DMS79 treated with DMSO at 0.1 percent for 48 hours (cell line): ENCODE measurements around the gene NPPA.
"Not testable (repeated sequence)": the region's sequence is repeated elsewhere in the genome, so short reads cannot be mapped to it uniquely, and the experiment has no call there.

Source experiments
- DNase-seq: peaks from one replicate; lab custom pipeline; 2025; lab: John Stamatoyannopoulos, UW

NPPA gene

DNA sequence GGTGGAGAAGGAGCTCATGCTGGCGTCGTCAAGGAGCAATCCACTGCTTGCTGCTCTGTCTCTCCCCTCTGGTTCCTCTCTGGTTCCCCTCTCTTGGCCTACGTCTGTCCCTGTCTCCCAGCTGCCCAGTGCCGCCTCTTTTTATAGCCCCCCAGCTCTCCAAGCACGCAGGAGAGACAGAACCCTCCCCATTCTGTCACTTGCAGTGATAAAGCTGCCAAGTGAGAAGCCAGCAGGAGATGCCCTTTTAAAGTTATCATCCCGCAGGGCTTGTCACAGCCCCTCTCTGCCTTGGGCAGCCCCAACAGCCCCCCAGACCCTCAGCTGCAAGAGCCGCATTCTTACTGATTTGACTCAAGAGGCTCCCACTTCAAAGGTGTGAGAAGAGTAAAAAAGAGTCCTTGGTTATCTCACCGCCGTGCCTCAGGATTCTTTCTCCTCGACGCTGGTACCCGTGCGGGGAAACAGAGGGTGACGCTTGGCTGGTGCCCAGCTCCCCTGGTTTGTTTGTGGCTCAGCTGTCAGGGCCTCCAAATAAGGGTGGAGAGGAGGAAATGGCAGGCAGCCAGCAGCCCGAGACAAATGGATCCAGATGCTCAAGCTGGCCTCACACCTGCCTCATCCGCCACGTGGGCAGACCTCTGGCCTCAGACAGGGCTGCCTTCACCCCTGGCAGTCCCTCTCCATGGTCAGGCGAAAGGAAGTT lies at the start of gene NPPA:
NPPA (minus strand) TSS at position 117 of the 706 bp plus-strand sequence; CDS start at position 18, 99 bp downstream.
- DNase-seq: peak; percentile 95

DNA sequence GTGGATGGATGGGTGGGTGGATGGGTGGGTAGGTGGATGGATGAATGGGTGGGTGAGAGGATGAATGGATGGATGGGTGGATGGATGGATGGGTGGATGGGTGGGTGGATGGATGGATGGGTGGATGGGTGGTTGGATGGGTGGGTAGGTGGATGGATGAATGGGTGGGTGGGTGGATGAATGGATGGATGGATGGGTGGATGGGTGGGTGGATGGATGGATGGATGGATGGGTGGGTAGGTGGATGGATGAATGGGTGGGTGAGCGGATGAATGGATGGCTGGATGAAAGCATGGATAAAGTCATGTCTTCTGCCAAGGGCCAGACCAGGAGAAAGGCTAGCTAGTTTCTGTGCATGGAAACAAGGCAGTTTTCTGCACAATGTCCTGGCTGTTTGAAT lies 46.9 kb upstream of the NPPA start:
- not testable (repeated sequence) for DNase-seq

DNA sequence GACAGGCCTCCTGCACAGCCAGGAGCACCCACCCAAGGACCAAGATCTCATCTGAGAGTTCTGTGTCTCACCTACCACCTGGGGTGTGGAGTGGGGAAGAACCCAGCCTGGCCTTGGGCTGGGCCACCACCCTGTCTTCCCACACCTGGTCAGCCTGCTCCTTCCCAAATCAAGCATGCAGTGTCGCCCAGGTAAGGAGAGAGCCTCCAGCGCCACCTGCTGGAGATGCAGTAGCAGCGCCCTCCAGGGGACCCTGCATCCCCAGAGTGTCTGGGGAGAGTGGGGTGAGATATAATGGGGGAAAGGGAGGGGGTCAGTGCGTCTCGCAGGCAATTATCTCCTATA lies 46.3 kb upstream of the NPPA start:
- peak; percentile 72 for DNase-seq

- no peak for DNase-seq
Measured at GRCh38 chr1:11891433-11892186, 44.0 kb upstream of the NPPA start.

GRCh38 chr1:11888877-11889208 lies 41.3 kb upstream of the NPPA start:
- DNase-seq: no peak

DNA sequence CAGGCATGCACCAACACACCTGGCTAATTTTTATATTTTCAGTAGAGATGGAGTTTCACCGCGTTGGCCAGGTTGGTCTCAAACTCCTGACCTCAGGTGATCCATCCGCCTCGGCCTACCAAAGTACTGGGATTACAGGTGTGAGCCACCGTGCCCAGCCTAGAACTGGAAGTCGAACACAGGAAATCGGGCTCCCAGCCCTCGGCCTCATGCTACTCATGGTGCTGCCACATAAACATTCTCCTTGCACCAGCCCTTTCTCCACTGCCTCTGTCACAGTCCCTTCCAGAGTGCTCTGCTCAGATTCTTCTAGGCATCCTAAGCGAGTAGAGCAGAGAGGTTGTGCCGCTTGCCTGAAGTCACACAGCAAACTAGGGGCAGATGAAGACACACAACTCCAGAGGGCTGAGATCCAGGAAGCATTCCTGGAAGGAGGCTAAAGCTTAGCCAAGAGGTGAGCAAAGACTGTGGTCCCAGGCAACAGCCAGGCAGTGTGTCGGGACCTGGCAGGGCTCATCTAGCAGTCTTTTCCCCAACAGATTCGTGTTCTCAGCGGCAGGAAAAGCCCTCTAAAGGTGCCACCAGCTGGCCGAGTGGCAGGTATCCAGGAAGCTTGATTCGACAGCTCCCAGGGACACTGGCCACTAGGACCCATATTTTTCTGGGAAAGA lies 40.8 kb upstream of the NPPA start:
- DNase-seq: no peak

- DNase-seq: no peak
Measured at GRCh38 chr1:11887666-11888007, 40.1 kb upstream of the NPPA start.

GRCh38 chr1:11886986-11887665 lies 39.5 kb upstream of the NPPA start:
- DNase-seq: no peak

DNA sequence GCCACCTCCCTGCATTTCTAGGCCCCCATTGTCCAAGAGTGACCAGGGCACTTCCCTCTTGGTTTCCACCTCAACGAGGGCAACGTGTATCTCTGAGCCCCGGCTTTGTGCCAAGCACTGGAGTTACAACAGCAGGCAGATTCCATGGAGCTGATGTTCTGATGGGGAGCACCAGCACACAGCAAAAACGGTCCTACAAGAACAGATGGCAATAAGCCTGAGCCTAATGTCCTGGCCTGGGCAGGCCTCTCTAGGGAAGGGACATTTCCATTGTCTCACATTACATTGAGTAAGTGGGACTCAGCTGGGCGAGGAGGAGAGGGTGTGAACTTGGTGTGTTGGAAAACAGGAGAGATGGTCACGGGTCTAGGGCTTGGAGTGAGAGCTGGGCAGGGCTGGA lies 38.3 kb upstream of the NPPA start:
- DNase-seq: no peak

DNA sequence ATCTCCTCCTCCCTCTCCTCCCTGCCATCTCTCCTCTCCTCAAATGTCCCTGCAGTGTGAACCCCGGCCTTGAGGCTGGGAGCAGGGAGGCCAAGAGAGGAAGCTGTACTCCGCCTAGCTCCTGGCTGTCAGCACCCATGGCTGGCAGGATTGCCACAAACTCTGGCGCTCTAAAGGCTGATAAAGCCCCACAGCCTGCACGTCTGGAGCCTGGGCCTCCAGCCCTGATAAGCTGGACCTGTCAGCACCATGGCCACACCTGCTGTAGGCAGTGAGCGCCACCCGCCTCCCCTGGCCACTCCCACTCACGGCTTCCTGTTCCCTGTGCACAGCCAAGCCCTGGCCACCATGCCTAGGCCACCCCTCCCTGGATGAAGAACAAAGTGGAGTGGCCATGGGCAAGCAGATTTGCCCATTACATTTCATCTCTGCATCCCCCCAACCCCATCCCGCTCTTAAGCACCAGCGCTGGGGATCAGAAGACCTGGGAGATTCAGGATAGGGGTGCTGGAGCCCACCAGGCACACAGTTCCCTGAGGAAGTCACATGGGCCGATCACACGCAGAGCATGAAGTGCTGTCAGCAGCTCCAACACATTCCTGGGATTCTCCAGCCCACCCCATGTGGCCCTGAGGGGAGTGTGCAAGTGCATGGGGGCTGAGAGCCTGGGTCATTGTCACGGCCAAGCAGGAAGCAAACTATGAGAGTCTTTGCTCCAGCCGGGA lies 35.4 kb upstream of the NPPA start:
- no peak for DNase-seq

GRCh38 chr1:11881749-11882441 lies 34.3 kb upstream of the NPPA start:
- DNase-seq: no peak

DNA sequence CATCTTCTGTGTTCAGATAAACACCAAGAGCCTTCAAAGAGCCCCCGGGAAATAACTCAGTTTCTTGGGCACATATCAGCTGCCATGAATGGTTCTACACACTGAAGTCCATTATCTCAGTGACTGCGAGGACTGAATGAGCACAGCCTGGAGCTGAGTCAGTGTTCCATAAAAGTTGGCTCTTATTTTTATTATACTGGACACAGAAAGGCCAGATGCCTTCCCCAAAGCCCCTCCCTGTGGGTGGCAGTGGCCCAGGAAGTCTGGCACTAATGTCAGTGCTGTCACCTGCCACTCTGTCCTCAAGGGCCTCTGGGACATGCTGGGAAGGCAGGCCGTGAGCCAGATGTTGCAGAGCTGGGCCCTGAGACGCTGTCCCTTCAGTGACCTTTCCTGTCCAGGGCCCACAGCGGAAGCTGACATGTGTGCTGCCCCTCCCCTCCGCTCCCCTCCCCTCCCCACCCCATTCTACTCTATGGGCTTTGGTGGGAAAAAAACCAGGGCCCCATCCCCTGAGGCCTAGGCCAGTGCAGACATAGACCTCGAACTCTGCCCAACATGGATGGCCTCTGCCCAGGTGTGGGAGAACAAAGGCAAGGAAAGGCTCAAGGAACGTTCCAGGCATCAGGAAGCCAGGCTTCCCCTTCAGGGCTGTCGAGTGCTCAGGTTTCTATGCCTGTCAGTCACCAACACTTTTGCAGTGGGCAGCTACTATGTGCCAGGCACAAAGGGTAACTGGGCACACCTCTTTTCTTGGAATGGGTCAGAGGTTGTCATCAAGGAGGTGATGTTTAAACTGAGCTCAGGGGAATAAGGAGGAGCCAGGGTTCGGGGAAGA lies 33.5 kb upstream of the NPPA start:
- peak; percentile 56 for DNase-seq

GRCh38 chr1:11880181-11880575 lies 32.6 kb upstream of the NPPA start:
- DNase-seq: no peak

- DNase-seq: no peak
Measured at GRCh38 chr1:11879311-11880180, 32.0 kb upstream of the NPPA start.

GRCh38 chr1:11878891-11879190 lies 31.3 kb upstream of the NPPA start:
- DNase-seq: no peak

GRCh38 chr1:11878081-11878890 lies 30.7 kb upstream of the NPPA start:
- no peak for DNase-seq

DNA sequence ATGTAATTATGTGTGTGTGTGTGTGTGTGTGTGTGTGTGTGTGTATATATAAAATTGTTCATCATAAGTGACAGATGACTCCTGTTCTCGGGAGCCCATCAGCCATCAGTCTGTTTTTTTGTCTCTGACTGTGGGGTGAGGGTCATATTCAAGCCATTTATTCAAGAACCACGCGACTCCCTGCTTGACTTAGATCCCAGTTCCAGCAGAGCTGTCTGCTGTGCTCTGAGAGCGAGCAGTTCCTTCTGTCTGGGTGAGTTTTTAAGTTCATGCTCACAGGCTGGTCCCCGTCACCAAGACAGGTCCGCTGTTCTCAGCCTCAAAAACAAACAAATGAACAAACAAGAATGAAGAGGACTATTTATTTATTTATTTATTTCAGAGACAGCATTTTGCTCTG lies 29.5 kb upstream of the NPPA start:
- no peak for DNase-seq

- no peak for DNase-seq
Measured at GRCh38 chr1:11875094-11875493, 27.5 kb upstream of the NPPA start.

GRCh38 chr1:11874624-11875023 lies 27.0 kb upstream of the NPPA start:
- no peak for DNase-seq
